ENCODE data around the gene SLC39A3. TPM values are rescaled to one million over a fixed set of nuclear protein-coding genes. Genes with fewer than 3 reads are reported as not detected.

The SLC39A3 gene
- total RNA-seq, 1 donor from 2014 or later: 72.7 TPM

DNA sequence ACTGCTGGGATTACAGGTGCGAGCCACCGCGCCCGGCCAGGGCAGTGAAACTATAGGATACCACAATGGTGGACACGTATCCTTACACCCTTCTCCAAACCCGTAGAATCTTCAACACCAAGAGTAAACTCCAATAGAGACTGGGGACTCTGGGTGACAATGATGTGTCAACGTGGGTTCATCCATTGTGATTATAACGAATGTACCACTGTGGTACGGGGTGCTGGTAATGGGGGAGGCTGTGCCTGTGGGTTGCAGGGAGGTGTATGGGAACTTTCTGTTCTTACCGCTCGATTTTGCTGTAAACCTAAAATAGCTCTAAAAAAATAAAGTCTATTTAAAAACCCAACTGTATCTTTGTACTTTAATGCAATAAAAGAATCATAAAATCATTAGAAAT, 49.0 kb downstream of the SLC39A3 start:
- Histone ChIP-seq H3K4me3 (no peak overlapping the region), H3K4me1 (no peaks in the 10 kb centered on the region), H3K36me3 (no peaks in the 10 kb centered on the region), H3K9me3 (no peaks in the 10 kb centered on the region), H3K27ac (no peak overlapping the region), H3K27me3 (no peaks in the 10 kb centered on the region)
- TF ChIP-seq, protein P1, sequence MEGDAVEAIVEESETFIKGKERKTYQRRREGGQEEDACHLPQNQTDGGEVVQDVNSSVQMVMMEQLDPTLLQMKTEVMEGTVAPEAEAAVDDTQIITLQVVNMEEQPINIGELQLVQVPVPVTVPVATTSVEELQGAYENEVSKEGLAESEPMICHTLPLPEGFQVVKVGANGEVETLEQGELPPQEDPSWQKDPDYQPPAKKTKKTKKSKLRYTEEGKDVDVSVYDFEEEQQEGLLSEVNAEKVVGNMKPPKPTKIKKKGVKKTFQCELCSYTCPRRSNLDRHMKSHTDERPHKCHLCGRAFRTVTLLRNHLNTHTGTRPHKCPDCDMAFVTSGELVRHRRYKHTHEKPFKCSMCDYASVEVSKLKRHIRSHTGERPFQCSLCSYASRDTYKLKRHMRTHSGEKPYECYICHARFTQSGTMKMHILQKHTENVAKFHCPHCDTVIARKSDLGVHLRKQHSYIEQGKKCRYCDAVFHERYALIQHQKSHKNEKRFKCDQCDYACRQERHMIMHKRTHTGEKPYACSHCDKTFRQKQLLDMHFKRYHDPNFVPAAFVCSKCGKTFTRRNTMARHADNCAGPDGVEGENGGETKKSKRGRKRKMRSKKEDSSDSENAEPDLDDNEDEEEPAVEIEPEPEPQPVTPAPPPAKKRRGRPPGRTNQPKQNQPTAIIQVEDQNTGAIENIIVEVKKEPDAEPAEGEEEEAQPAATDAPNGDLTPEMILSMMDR (IDR thresholded peaks at IDR 0.05): no peak
- intact Hi-C loops (cut with DNase I): no loop called here
- DNase-seq (ENCODE audit: low spot score in 2 of 2): no peak

DNA sequence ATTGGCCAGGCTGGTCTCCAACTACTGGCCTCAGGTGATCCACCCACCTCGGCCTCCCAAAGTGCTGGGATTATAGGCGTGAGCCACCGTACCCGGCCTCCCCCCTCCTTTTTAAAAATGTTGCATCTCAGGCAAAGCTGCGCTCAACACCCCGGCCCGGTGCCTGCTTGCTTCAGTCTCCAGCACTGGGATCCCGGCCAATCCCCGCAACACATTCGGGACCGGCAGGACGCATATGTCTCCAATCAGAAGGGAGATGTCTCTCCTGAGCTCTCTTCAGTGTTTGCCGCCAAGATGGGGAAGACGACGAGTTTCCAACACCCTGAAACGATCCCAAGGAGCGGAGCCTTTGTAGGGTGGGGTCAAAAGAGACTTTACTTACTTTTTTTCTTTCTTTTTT, 53.5 kb downstream of the SLC39A3 start:
- Histone ChIP-seq H3K27me3 (no peaks in the 10 kb centered on the region), H3K36me3 (no peaks in the 10 kb centered on the region), H3K9me3 (no peaks in the 10 kb centered on the region), H3K4me3 (no peak overlapping the region), H3K4me1 (no peaks in the 10 kb centered on the region), H3K27ac (no peak overlapping the region)
- TF ChIP-seq, protein P1 (IDR thresholded peaks at IDR 0.05): no peak
- intact Hi-C loops (cut with DNase I): no loop called here
- DNase-seq (ENCODE audit: low spot score in 2 of 2): no peak

DNA sequence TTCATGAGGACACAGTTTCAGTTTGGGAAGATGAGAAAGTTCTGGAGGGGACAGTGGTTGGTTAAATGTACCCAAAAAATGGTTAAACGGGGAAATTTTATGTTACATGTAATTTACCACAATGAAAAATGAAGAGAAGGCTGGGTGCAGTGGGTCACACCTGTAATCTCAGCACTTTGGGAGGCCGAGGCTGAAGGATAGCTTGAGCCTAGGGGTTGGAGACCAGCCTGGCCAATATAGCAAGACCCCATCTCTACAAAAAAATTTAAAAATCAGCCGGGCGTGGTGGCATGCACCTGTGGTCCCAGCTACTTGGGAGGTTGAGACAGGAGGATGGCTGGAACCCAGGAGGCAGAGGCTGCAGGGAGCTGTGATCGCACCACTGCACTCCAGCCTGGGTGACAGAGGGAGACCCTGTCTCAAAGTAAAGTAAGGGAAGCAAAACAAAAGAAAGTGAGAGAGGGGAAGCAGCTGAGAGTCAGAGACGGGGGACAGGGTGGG, 54.6 kb downstream of the SLC39A3 start:
- intact Hi-C loops (cut with DNase I): no loop called here
- no peak for DNase-seq (ENCODE audit: low spot score in 2 of 2)
- H3K27ac ChIP-seq: no peak overlapping the region
- TF ChIP-seq, protein P1 (IDR thresholded peaks at IDR 0.05): no peak
- H3K4me1 ChIP-seq: no peaks in the 10 kb centered on the region
- H3K4me3 ChIP-seq: no peak overlapping the region
- no peaks in the 10 kb centered on the region for H3K36me3 ChIP-seq
- H3K27me3 ChIP-seq: no peaks in the 10 kb centered on the region
- no peaks in the 10 kb centered on the region for H3K9me3 ChIP-seq

DNA sequence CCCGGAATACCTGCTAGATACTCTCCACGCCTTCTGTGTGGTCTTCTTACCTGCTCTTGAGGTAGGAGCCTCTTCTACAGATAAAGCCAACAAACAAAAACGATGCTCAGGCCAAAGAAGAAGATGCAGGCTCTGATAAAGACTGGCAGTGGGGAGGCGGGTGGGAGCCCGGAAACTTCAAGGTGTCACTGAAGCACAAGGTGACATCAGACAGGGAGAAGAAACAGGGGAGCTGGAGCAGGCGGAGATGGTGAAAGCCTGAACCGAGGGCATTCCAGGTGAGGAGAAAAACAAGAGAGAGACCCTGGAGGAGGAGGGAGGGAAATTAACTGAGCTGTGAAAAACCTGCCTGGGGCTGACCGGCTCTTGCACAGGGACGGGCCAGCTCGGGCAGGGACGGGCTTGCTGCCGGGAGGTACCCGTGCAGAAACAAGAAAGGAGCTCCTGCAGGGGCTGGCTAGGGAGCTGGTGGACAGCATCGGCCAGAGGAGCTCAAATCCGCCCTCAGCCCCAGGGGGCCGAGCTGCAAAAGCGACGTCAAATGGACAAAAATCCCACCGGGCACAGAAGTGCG, 56.3 kb downstream of the SLC39A3 start:
- H3K27ac ChIP-seq: no peak overlapping the region
- H3K4me1 ChIP-seq: no peaks in the 10 kb centered on the region
- DNase-seq (ENCODE audit: low spot score in 2 of 2): no peak
- no peaks in the 10 kb centered on the region for H3K27me3 ChIP-seq
- intact Hi-C loops (cut with DNase I): no loop called here
- no peaks in the 10 kb centered on the region for H3K9me3 ChIP-seq
- H3K4me3 ChIP-seq: no peak overlapping the region
- TF ChIP-seq, protein P1 (IDR thresholded peaks at IDR 0.05): no peak
- no peaks in the 10 kb centered on the region for H3K36me3 ChIP-seq

Other genes with a start within 250 kb of the SLC39A3 start
- gene GNG7, start 37.3 kb downstream of the SLC39A3 start, total RNA-seq: 0.96 TPM
- gene DIRAS1, start 18.6 kb downstream of the SLC39A3 start, total RNA-seq: not detected
- gene SGTA, start 43.3 kb upstream of the SLC39A3 start, total RNA-seq: 29.8 TPM
- 67.3 TPM for gene THOP1, start 45.5 kb upstream of the SLC39A3 start, total RNA-seq
- 1.1 TPM for gene ZNF554, start 79.9 kb upstream of the SLC39A3 start, total RNA-seq
- 6.8 TPM for gene ZNF555, start 101.5 kb upstream of the SLC39A3 start, total RNA-seq
- gene ZNF556, start 127.3 kb upstream of the SLC39A3 start, total RNA-seq: not detected
- 9.8 TPM for gene ZNF57, start 160.9 kb upstream of the SLC39A3 start, total RNA-seq
- 3.0 TPM for gene ZNF77, start 205.0 kb upstream of the SLC39A3 start, total RNA-seq
- not detected for gene TLE6, start 237.5 kb upstream of the SLC39A3 start, total RNA-seq

Measured in ascending aorta (tissue), 2 donors.